GM19351 (cell line): Measurements from ENCODE around the gene GLUL.
A peak's percentile ranks its signal among the peaks of the same experiment; 100 is the strongest.

ENCODE experiments used
- ATAC-seq: cut with Tn5 transposase; IDR thresholded peaks from one replicate; pipeline ENCODE4 v1.9.1; 2021; ENCODE audit warnings: mild to moderate bottlenecking, moderate library complexity; ENCODE audit not compliant: unreplicated experiment

The GLUL gene

DNA sequence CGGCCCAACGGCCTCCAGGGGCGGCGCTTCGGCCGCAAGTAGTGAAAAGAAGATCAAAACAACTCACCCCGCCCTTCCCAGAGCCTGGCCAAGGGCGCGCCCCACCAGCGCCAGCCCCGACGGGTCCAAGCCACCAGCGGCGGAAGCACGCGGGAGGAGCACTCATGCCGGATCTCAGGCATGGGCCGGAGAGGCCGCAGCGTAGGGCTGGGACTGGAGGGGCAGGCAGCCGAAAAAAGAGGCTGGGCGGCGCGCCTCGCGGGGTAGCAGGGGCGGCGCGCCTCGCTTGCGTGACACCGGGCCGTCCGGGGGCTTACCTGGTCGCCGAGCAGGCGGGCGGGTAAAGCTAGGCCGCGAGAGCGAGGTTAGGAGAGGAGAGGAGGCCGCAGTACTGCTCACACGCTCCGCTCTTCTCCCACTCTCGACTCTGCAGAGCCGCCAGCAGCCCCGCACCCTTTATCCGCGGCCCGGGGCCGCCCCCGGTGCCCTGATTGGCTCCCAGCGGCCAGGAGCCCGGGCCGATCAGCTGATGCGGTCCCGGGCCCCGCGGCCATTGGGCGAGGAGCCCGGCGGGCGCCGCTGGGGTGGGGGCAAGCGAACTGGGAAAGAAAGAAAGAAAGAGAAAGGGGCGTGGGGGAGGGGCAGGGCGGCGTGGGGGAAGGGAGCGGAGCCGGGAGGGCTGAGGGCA, at the start of gene GLUL:
TSS of gene GLUL (minus strand) at position 429 of the 688 bp plus-strand sequence. CDS start 3,053 bp downstream, outside the sequence.
- ATAC-seq = peak; percentile 70

DNA sequence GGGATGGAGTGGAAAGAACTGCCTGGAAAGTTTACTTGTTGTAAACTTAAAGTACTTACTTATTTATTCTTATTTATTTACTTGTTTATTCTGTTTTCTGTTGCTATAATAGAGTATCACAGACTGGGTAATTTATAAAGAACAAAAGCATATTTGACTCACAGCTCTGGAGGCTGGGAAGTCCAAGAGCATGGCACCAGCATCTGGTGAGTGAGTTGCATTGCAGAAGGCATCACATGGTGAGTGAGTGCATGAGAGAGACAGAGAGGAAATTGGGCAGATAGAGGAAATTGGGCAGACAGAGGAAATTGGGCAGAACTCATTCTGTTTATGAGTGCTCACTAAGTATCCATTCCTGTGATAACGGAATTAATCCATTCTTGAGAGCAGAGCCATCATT, 46.7 kb upstream of the GLUL start:
- no peak for ATAC-seq

DNA sequence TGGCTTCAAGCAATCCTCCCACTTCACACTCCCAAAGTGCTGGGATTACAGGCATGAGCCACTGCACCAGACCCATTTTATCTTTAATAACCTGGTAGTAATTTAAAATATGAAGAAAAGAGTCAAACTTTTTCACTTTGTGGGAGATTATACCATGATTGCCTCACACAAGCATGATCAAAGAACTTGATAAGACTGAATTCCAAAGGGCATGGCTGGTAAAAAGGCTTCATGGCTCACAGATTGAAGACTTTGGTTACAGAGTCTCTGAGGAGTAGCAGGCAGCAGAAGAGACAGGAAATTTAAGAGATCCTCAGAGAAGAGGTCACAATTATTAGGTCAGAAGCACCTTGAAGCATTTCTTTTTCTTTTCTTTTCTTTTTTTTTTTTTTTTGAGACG, 42.0 kb upstream of the GLUL start:
- no peak for ATAC-seq

DNA sequence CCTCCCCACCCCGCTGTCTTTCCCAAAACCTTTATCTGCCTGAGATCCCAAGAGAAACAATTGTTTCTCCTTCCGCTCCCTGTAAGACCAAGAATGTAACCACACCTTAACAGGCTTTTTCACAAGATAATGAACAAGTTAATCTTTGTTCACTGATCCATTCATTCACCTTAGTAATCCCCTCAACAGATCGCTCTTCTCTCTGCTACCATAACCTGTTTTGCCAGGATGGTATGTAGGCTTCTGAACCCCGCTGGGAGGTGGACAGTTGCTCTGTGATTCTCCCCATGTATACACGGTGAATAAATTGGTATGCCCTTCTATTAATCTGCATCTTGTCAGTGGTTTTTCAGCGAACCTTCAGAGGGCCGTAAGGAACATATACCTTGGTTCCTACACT, 39.7 kb upstream of the GLUL start:
- no peak for ATAC-seq

DNA sequence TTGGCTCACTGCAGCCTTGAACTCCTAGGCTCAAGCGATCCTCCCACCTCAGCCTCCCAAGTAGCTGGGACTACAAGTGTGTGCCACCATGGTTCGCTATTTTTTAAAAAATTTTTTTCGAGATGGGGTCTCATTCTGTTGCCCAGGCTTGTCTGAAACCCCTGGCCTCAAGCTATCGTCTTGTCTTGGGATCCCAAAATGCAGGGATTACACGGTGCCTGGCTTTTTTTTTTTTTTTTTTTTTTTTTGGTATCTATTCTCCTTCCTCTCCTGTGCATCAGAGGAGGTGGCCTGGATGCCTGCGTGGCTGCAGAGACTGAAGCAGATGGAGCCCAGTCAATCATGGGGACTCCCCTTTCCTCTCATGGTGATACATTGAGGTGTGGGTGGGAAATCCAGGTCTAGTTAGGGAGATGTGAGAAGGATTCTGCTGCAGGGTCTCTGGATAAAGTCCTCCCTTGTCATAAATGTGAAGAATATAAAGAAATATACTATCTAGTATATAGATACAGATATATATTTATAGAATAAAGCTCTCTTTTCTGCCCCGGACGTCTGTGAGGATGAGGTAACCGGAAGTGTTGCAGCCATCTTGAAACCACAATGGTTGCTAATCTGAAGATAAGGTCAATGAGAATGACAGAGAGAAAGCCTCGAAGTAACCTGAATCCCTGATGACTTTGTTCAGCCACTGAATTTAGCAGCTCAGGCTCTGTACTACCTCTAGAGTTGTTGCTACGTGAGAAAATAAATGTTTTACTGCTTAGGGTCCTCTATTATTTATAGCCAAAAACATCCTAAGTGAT, 38.9 kb upstream of the GLUL start:
- no peak for ATAC-seq

DNA sequence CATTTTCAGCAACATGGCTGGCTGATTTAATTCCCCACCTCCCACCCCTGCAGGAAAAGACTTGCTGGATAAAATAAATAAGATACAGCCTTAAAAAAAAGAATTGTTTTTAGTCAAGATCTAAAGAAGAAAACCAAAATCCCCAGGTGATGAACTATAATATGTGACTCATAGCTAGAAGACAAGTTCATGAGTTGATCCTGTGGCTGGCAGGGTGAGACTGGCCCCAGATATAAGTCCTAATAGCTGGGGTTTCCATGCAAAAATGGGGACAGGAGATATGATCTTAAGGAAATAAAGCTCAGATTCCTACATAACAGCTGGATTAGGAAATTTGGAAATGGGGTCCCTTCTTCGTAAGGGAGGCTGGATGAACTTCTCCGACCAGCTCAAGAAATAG, 36.5 kb upstream of the GLUL start:
- ATAC-seq = peak; percentile 31

DNA sequence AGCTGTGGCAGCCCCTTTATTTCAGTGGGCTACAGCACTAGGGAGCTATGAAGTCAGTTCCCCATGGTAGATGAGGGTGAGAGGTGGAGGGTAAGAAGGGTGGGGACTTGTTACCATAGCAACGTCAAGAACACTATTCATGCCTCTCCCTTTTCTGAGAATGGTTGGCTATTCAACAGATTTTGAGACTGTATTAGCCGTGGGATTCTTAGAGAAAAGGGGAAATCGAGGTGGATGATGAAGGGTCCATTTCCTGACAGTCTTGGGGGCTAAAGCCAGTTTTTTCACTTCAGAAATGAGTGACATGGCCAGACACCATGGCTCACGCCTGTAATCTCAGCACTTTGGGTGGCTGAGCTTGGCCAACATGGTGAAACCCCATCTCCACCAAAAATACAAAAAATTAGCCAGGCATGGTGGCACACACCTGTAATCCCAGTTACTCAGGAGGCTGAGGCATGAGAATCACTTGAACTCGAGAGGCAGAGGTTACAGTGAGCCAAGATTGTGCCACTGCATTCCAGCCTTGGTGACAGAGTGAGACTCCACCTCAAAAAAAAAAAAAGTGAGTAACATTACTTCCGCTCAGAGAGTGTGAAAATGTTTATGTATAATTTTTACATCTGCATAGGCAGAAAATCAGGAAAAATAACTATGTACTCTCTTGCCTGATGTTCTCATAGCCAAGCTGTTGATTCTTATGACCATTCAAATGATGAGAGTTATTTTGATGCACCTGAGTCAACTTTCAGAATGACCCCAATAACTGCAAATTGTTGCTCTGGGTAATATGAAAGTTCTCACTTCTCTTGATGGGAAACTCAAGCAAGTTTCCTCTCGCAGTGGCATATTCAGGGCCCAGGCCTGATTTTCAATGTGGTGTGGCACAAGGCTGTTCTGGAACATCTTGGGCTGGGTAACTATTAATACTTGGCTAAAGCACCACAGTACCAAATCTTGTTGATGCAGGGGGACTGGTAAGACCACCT, 35.1 kb upstream of the GLUL start:
- ATAC-seq = peak; percentile 70

DNA sequence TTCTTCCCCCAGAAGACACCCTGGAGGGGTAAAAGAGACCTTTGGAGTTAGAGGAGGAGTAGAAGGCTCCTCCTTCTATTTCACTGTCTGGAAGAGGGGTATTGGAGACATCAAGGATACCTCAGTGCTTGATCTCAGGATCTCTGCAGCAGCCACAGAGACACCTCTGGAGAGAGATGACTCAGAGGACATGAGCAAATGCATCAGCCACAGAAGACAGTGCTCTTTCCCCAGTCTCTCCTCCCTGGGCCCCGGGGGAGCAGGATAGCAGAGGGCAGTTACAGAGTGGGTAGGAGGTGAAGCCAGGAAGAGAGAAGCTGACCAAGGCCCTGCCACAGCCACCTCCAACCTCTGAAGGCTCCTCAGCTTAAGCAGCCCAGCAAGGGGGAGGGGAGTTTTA, 24.2 kb upstream of the GLUL start:
- ATAC-seq = no peak

DNA sequence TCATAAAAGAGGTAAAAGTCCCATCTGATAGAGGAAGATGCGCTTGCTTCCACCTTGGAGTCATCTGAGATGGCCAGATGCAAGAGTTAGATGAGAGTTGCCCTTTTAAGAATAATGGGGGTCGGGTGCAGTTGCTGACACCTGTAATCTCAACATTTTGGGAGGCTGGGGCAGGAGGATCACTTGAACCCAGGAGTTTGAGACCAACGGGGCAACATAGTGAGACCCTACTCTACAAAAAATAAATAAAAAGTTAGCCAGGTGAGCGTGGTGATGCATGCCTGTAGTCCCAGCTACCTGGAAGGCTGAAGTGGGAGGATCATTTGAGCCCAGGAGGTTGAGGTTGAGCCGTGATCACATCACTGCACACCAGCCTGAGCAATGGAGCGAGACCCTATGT, 22.4 kb upstream of the GLUL start:
- ATAC-seq = no peak

DNA sequence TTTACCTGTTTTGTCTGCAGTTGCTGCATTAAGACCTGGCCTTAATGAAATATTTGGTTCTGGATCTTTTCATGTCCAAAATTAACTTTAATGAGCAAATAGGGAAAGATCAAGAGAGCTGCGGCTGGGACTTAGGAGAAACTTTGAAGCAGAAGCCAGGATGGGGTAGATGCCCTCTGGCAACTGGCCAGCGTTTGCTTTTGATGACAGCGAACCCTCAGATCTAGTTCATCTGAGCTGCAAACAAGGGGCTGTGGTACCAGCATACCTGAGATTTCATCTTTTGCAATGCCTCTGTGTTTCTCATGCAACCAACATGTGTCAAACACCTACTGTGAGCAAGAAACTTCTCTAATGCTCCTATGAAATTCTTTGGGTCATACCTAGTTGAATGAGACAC, 21.9 kb upstream of the GLUL start:
- no peak for ATAC-seq

DNA sequence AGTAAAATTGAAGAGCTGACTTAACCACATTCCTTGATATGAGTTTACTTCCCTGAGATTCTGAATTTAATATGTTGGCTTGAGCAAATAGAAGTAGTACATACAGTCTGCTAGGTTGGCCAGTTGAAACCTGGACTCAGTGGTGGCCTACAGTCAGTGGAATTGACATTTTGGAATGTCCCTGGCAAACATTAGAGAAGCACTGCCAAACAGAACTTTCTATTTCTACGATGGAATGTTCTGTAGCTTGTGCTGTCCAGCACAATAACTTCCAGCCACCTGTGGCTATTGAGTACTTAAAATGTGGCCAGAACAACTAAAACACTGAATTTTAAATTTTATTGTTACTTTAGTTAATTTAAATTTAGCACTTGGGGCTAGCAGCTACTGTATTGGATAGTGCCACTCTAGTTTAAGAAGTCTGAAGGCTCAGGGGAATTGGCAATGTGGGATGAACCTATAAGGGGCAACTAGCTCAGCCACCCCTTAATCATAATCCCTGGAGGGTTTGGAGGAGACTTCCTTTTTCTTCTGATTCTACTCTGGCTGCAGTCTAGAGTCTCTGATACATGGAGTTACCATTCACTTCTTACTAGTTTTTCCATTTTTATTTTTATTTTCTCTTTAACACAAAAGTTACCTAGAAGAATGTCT, 19.2 kb upstream of the GLUL start:
- no peak for ATAC-seq

DNA sequence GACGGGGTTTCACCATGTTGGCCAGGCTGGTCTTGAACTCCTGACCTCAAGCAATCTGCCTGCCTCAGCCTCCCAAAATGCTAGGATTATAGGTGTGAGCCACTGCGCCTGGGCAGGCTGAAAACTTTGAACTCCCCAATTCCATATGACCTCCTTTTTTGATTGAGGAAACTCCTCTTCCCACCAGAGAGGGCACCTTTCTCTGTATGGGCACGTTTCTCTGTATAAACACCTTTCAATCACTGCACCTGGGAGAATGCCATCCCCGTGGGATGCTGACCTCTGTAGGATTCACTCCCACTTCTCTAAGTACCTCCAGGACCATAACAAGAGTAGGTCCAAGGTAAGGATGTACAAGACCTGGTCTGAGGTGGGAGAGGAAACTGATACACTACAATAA, 18.5 kb upstream of the GLUL start:
- no peak for ATAC-seq

DNA sequence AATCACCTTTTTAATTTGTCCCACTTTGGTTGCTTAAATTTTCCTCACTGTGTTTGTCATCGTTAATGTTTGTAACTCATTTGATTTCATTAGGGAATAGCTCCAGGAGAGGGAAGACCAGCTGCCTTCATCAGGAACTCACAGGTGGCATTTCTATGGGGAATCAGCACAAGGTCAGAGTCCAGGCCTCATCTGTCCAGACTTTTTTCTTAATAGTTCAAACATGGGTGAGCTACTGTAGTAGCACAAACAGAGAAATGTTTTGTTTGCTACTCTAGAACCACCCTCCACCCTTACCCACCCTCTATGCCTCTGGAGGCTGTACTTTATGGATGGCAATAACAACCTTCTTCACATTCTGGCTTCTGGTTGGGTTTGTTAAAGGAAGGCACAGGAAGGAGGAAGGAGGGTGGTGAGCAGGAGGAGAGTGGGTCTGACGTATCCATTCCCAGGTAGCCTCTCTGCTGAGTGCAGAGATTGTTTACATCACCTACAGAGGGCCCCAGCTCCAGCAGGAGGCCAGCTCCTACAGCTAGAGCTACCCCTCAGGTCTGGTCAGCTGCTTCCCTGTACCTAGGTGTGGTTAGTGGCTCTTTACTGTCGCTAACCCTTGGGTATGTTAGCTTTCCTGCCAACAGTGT, 17.0 kb upstream of the GLUL start:
- no peak for ATAC-seq

DNA sequence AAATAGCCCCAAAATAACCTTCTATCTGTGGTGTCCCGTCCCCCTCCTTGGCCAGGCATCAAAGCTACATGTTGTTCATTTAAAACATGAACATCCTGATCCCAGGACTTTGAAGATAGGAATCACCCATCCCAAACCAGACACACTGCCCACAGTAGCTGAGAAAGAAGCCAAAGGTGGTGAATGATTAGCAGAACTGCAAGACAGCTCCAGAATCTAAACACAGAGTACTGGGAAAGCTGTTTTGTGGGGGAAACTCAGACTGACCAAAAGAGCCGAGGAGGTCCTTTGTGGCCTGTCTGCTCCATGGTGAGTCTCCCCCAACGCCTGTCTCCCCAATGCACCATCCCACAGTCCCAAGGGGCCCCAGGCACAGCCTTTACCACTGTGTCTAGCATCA, 16.1 kb upstream of the GLUL start:
- no peak for ATAC-seq

DNA sequence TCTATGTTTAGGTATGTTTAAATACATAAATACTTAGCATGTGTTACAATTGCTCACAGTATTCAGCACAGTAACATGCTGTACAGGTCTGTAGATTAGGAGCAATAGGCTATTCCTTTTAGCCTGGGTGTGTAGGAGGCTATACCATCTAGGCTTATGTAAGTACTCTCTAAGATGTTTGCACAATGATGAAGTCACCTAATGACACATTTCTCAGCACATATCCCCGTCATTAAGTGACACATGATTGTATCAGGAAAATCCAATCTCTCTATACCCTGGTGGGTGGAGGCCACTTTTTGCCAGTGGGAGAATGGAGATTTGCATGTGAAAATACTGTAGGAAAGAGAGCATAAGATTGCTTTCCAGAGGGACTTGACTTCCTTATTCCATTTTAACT, 14.4 kb upstream of the GLUL start:
- ATAC-seq = no peak

DNA sequence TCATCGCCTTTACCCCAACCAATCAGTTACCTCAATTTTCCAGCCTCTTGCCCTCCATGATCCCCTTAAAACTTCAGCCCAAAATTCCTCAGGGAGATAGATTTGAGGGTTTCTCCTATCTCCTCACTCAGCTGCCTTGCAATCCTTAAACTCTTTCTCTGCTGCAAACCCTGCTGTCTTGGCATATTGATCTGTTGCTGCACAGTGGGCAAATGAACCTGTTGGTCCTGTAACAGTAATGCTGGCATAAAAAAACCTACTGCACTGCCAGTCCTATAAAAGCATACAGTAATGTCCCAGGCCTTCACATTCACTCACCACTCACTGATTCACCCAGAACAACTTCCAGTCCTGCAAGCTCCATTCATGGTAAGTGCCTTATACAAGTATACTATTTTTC, 14.0 kb upstream of the GLUL start:
- ATAC-seq = no peak

DNA sequence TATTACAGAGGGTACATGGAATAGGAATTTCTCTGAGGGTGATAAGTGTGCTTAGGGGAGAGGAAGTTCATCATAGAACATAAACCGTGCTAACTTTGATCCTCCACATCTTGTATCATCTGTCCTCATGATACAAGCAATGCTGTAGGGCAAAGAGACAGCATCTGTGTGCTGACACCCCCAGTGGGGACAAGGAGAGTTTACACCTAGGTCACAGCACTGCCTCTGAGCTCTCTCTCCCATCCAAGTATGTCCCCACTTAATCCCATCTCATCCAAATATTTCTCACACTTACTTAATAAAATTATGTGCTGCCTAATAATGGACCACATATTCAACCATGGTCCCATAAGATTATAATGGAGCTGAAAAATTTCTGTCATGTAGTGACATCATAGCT, 13.2 kb upstream of the GLUL start:
- ATAC-seq = no peak

DNA sequence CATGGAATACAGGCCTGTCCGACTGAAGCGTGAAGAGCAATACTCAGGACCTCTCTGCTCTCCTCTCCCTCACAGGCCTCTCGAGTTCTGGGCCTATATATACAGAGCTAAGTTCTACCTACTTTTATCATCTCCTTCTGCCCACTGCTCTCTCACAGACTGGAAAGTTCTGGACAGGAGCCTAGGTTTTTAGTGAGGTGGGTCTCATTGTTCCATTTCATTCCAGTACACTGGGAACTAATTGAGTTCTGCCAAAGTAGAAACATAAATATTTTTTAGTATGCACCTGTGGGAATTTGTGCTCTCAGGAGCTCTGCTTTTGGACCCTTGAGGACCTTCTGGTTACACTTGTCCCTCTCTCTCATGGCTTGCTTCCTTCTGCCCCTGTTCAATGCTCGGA, 9.0 kb upstream of the GLUL start, which contains the start of gene TEDDM1:
TSS of gene TEDDM1 (minus strand) at position 101 of the 400 bp plus-strand sequence. CDS start 182 bp downstream, outside the sequence.
- ATAC-seq = no peak

DNA sequence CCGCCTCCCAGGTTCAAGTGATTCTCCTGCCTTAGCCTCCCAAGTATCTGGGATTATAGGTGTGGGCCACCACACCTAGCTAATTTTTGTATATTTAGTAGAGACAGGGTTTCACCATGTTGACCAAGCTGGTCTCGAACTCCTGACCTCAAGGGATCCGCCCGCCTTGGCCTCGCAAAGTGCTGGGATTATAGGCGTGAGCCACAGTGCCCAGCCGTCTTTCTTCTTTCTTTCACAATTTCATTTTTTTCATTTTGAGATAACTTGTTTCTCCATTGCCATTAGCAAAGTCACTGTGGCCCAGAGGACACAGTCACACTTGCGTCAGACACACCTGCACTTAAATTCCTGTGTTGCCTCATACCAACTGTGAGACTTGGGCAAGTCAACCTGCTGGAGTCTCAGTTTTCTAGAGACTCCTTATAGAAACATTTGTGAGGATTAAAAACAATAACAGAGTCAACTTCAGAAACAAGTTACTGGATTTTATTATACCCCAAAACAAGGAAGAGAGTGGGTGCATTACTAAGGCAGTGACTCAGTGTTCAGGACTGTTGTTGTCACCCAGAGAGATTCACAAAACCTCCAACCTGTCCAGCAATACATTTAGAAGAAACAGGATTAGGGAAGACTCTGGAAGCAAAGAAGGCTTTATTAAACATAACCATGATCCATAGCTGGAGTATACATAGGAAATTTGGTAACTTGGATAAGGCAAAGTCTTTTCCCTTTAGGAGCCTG, 6.2 kb upstream of the GLUL start:
- no peak for ATAC-seq

DNA sequence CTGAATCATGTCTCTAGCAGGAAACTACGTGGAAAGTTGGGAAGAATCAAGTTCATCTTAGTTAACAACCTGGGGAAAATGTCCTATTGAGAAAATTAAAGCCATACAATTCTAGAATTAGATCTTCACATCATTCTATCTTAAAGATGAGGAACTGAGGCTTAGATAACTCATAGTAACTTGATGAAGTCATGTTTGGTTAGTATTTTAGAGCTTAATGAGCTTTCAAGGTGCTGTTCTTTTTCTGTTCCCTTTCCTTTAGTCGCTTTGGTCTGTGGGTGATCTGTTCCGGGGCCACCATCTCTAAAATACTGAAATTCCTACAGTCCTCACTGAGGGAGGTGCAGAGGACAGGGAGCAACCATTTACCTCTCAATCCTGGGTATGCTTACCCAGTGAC, 4.3 kb upstream of the GLUL start:
- ATAC-seq = no peak
